HG02763 (cell line): ENCODE measurements around the gene FMN1.
"Not testable (repeated sequence)": the region's sequence is repeated elsewhere in the genome, so short reads cannot be mapped to it uniquely, and the experiment has no call there.

Experiments
- ATAC-seq: cut with Tn5 transposase; IDR thresholded peaks from one replicate; pipeline ENCODE4 v1.9.1; 2021; ENCODE audit warnings: mild to moderate bottlenecking, moderate library complexity; ENCODE audit not compliant: unreplicated experiment

The FMN1 gene

GRCh38 chr15:33095641-33096040 lies 98.9 kb downstream of the FMN1 start:
- ATAC-seq, result no peak

- no peak for ATAC-seq
These were observed 100.2 kb downstream of the FMN1 start for GRCh38 chr15:33094336-33094735.

GRCh38 chr15:33093222-33093621 lies 101.3 kb downstream of the FMN1 start:
- no peak for ATAC-seq

- no peak for ATAC-seq
These were observed 102.4 kb downstream of the FMN1 start for GRCh38 chr15:33091983-33092693.

GRCh38 chr15:33089878-33090757 lies 104.4 kb downstream of the FMN1 start:
- ATAC-seq, result no peak

GRCh38 chr15:33089165-33089877 lies 105.2 kb downstream of the FMN1 start:
- no peak for ATAC-seq

- no peak for ATAC-seq
These were observed 107.9 kb downstream of the FMN1 start for GRCh38 chr15:33086500-33087121.

GRCh38 chr15:33084661-33085060 lies 109.9 kb downstream of the FMN1 start:
- no peak for ATAC-seq

GRCh38 chr15:33083232-33084081 lies 111.1 kb downstream of the FMN1 start:
- no peak for ATAC-seq

- ATAC-seq, result no peak
These were observed 114.5 kb downstream of the FMN1 start for GRCh38 chr15:33080006-33080405.

- no peak for ATAC-seq
These were observed 115.9 kb downstream of the FMN1 start for GRCh38 chr15:33078607-33079006.

- ATAC-seq, result no peak
These were observed 117.6 kb downstream of the FMN1 start for GRCh38 chr15:33076937-33077336.

- ATAC-seq, result no peak
These were observed 119.6 kb downstream of the FMN1 start for GRCh38 chr15:33074942-33075341.

GRCh38 chr15:33074212-33074611 lies 120.3 kb downstream of the FMN1 start:
- ATAC-seq, result no peak

- ATAC-seq, result no peak
These were observed 123.1 kb downstream of the FMN1 start for GRCh38 chr15:33071451-33071850.

- not testable (repeated sequence) for ATAC-seq
These were observed 124.6 kb downstream of the FMN1 start for GRCh38 chr15:33069903-33070302.

- no peak for ATAC-seq
These were observed 125.4 kb downstream of the FMN1 start for GRCh38 chr15:33069161-33069560.

- ATAC-seq, result no peak
These were observed 126.0 kb downstream of the FMN1 start for GRCh38 chr15:33068511-33068990.

- ATAC-seq, result no peak
These were observed 126.5 kb downstream of the FMN1 start for GRCh38 chr15:33068007-33068481.

- no peak for ATAC-seq
These were observed 127.1 kb downstream of the FMN1 start for GRCh38 chr15:33067456-33067855.
